Ramos (cell line): Measurements from ENCODE around the gene ZNHIT2.
"Not testable (repeated sequence)": the region's sequence is repeated elsewhere in the genome, so short reads cannot be mapped to it uniquely, and the experiment has no call there.

Source experiments
- in situ Hi-C: fragments of 300-500 bp; cut with MboI; formaldehyde crosslinking; loops from one replicate; pipeline ENCODE4 v1.14.3; 2022; ENCODE audit warnings: low sequenced_read_pairs; ENCODE audit not compliant: unreplicated experiment

The ZNHIT2 gene

GRCh38 chr11:65121865-65122696, 4.6 kb upstream of the ZNHIT2 start, which contains the start of the genes FAU and MRPL49:
Gene FAU, minus strand, starts transcription at chr11:65122134. Its CDS starts 321 bp downstream, at chr11:65121813.
Gene MRPL49, plus strand, starts transcription at chr11:65122321. Its CDS starts 26 bp downstream, at chr11:65122347.
- in situ Hi-C loops, result no loop called here

- in situ Hi-C loops, result no loop called here
Observed at GRCh38 chr11:65121447-65121864, 4.0 kb upstream of the ZNHIT2 start.

GRCh38 chr11:65120831-65121230, 3.3 kb upstream of the ZNHIT2 start:
- in situ Hi-C loops, result no loop called here

- in situ Hi-C loops, result no loop called here
Observed at GRCh38 chr11:65119670-65119995, 2.1 kb upstream of the ZNHIT2 start.

- in situ Hi-C loops, result not testable (repeated sequence)
Observed at GRCh38 chr11:65118891-65119669, 1.6 kb upstream of the ZNHIT2 start.

GRCh38 chr11:65118097-65118837, 766 bp upstream of the ZNHIT2 start:
- in situ Hi-C loops, result no loop called here

GRCh38 chr11:65116370-65117205, 913 bp downstream of the ZNHIT2 start:
- in situ Hi-C loops, result no loop called here

GRCh38 chr11:65115361-65116082, 2.0 kb downstream of the ZNHIT2 start:
- in situ Hi-C loops, result no loop called here

GRCh38 chr11:65114538-65115171, 2.8 kb downstream of the ZNHIT2 start:
- in situ Hi-C loops, result loop anchor here (5.0 kb wide), 2 partner anchors 68 to 267 kb away; partner anchors contain the start of gene CAPN1

GRCh38 chr11:65113839-65114238, 3.7 kb downstream of the ZNHIT2 start:
- in situ Hi-C loops, result loop anchor here (5.0 kb wide), 2 partner anchors 68 to 267 kb away; partner anchors contain the start of gene CAPN1

GRCh38 chr11:65113361-65113756, 4.1 kb downstream of the ZNHIT2 start:
- in situ Hi-C loops, result loop anchor here (5.0 kb wide), 2 partner anchors 69 to 266 kb away; partner anchors contain the start of gene CAPN1

GRCh38 chr11:65112546-65113360, 4.7 kb downstream of the ZNHIT2 start:
- in situ Hi-C loops, result loop anchor here (5.0 kb wide), 2 partner anchors 70 to 265 kb away; partner anchors contain the start of gene CAPN1

- in situ Hi-C loops, result loop anchor here (5.0 kb wide), 2 partner anchors 70 to 265 kb away; partner anchors contain the start of gene CAPN1
Observed at GRCh38 chr11:65111744-65112545, 5.6 kb downstream of the ZNHIT2 start, which contains the start of gene TM7SF2. Gene TM7SF2, plus strand, starts transcription at chr11:65111872. Its CDS starts 144 bp downstream, at chr11:65112016.

GRCh38 chr11:65111159-65111743, 6.2 kb downstream of the ZNHIT2 start:
- in situ Hi-C loops, result loop anchor here (5.0 kb wide), 2 partner anchors 71 to 264 kb away; partner anchors contain the start of gene CAPN1

GRCh38 chr11:65110354-65110861, 7.1 kb downstream of the ZNHIT2 start:
- in situ Hi-C loops, result loop anchor here (5.0 kb wide), 2 partner anchors 72 to 263 kb away; partner anchors contain the start of gene CAPN1
